NCI-H2107 treated with DMSO at 0.1 percent for 48 hours (cell line): Measurements from ENCODE around the gene MAP2K6.

ENCODE experiments used
- DNase-seq: peaks from one replicate; lab custom pipeline; 2025; ENCODE audit not compliant: unreplicated experiment; lab: John Stamatoyannopoulos, UW

MAP2K6 gene

GRCh38 chr17:69486779-69487637 lies 72.5 kb downstream of the MAP2K6 start:
- DNase-seq, result no peak

GRCh38 chr17:69489313-69489712 lies 74.8 kb downstream of the MAP2K6 start:
- no peak for DNase-seq

- DNase-seq, result no peak
Measured at GRCh38 chr17:69492410-69493071, 78.0 kb downstream of the MAP2K6 start.

GRCh38 chr17:69495787-69496186 lies 81.3 kb downstream of the MAP2K6 start:
- DNase-seq, result no peak

- no peak for DNase-seq
Measured at GRCh38 chr17:69497161-69497560, 82.7 kb downstream of the MAP2K6 start.

DNA sequence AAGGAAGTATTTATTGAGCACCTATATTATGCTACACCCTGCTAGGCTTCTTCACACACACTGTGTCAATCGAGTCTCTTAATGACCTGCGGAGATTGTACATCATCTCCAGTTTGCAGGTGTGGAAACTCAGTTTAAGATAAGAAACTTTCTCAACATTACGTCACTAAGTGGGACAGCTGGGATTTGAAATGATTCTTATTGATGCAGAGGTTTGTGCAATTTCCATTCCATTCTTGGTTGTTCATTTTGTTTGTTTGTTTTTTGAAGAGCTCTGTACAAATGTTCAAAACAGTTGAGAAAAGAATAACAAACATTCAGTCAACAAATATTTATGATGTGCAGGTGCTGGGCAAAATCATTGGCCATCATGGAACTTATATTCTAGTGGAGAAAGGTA lies 84.8 kb downstream of the MAP2K6 start:
- no peak for DNase-seq

DNA sequence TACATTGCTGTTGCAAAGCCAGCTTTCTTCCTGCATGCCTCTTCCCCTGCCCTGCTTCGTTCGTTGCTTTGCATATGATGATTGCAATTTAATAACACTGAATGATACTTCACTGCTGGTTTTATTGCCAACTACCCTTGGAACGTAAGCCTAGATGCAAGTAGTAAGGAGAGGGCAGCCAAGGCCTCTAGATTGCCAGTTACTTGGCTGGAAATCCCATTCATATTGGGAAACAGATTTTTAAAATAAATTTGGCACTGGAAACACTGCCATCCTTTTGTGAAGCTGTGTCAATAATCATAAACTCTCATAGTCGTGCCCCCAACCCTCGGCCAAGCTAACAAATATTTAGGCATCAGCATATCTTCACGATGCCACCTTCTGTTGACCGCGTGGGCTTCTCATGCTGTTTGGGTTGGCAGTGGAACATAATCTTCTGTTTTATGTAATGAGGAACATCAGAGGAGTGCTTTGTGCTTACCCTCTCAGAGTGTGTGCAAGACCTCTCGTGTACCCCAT lies 86.5 kb downstream of the MAP2K6 start:
- DNase-seq, result peak; percentile 22

DNA sequence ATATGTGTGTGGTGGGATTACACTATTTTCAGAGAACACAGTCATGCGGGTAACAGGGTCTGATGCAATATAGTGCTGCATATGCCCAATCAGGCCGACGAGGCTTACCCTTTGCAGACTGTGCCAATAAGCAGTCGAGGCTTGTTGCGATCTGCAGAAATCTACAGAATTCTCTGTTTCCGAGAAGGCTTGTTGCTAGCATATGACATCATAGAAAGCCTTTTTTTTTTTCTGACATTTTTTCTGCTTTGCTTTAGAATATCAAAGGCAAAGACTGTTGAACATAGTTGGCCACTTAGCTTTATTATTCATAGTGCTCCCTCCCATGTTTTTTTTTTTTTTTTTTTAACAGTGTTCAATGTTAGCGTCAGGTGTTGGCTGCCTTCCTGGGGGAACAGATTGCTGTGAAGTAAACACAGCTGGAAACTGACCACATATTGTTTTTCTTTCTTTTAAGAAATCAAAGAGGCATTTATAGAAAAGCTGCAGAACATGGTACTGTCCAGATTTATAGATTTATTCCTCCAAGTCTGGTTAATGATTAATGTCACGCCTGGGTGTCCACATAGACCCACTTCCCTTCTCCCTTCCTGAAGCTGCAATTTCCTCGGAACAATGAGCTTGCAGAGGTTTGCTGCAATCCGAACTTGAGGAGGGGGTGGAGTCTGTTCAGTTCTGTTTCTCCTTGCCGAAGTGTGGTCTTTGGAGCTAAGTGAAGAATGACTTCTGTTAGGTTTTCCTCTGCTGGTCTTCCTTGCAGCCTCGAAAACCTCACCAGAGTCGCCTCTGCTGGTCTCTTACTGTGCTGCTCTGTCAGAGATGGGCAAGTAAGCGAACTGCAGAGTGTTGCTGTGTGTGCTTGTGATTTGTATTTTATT lies 87.3 kb downstream of the MAP2K6 start:
- peak; percentile 86 for DNase-seq

DNA sequence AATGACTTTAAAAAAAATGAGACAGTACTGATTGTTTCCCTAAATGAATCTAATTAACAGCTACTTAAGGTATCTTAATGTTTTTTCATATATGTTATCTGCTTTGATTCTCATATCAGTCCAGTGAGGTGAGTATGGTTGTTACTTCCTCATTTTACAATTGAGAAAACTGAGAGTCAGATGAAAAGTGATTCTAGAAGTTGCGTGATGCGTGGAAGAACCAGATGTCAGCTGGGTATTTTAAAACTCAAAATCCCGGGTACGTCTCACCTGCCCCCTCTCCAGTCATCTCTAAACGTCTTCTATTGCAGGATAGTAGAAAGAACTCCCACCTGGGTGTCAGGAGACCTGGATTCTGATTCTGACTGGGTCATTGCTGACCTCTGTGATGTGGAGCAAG lies 89.2 kb downstream of the MAP2K6 start:
- no peak for DNase-seq

GRCh38 chr17:69505740-69506139 lies 91.2 kb downstream of the MAP2K6 start:
- DNase-seq, result no peak

- no peak for DNase-seq
Measured at GRCh38 chr17:69506489-69506888, 92.0 kb downstream of the MAP2K6 start.

DNA sequence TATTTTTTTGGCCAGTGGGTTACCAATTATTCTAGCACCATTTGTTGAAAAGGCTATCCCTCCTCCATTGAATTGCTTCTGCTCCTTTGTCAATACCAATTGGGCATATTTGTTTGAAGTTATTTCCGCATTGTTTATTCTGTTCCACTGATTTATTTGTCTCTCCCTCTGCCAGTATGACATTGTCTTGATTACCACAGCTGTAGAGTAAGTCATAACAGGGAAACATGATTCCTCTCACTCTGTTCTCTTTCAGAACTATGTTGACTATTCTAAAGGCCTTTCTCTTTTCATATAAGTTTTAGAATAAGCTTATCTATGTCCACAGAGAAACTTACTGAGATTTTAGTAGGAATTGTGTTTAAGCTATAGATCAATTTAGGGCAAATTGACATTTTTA lies 94.3 kb downstream of the MAP2K6 start:
- DNase-seq, result peak; percentile 33

DNA sequence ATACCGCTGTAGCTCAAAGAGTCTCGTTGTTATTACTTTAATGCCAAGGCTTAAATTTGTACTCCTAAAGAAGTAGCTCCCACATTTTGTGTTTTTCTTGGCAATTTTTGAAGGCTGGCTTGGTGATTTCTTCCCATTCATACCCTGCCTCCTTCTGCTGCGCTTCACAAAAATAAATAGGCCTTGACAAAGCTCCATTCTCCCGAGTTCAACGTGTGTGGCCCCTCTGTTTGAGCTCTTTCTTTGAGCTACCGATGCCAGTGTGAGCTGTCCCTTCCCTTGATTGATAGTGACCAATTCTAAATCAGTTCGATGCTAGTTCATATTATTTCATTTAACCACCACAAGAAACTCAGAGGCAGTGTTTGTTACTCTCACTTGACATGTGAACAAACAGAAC lies 96.8 kb downstream of the MAP2K6 start:
- no peak for DNase-seq

- no peak for DNase-seq
Measured at GRCh38 chr17:69512946-69513345, 98.4 kb downstream of the MAP2K6 start.

DNA sequence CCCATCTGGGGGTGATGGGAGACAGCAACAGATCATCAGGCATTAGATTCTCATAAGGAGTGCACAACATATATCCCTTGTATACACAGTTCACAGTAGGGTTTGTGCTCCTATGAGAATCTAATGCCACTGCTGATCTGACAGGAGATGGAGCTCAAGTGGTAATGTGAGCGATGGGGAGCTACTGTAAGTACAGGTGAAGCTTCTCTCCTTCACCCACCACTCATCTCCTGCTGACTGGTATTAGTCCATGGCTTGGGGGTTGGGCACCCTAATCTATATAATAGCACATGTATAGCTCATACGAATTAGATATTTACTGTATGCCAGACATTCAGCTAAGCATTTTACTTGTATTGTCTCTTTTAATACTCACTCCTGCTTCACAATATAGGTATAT lies 101.7 kb downstream of the MAP2K6 start:
- DNase-seq, result no peak

DNA sequence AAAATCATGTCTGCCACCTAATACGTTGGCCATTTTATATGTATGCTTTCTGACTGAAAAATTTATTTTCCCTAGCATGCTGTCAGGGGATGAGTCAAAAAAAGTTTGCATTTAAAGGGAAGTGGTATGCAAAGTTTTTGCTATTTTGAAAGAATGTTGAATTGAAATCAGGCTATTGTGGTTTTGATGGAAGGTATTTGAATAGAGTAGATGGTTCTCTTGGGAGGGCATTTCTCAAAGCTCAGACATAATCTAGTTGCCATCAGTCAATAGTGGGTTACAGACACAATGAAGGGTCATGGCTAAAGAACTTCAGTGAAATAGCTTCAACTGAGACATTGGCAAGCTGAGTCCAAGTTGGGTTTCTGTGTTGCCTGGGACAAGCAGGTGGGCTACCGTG lies 102.4 kb downstream of the MAP2K6 start:
- DNase-seq, result no peak

DNA sequence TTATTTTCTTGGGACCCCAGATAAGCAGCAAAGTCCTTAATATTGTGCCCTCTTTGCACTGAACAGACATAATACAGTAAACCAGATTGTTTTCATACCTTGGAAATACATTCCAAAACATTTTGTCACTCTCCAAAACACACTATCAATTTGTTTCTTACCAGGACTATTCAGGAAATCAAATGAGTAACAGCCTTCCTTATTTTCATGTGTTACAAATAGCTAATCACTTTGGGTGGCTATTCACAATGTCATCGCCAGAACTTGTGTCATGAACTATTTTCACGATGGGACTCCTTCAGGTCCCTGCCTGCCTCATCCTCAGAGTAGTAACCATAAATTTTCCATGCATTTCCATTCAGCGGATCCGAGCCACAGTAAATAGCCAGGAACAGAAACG lies 104.5 kb downstream of the MAP2K6 start:
- DNase-seq, result no peak

DNA sequence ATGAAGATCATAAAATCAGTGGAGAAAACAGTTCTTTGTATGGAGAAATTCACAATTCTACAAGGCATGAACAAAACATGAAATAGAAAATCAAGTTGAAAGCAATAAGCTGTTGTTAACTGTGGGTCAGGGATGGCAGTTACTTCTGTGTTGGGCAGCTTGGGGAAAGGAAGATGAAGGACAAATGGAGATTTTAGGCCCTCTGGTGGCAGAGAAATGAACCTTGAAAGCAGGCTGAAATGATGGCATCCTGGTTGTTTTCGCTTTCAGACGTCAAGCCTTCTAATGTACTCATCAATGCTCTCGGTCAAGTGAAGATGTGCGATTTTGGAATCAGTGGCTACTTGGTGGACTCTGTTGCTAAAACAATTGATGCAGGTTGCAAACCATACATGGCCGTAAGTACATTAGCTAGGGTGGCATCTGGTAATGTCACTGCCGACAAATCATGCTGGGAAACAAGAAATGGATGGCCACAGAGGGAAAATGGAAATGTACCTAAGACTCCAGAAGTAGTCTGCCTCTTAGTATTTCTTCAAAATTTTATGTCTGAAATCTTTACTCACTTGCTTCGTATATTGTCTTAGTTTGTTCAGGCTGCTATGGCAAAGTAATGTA lies 108.9 kb downstream of the MAP2K6 start:
- DNase-seq, result peak; percentile 45

GRCh38 chr17:69524854-69525253 lies 110.4 kb downstream of the MAP2K6 start:
- DNase-seq, result no peak

GRCh38 chr17:69525920-69526841 lies 111.7 kb downstream of the MAP2K6 start:
- DNase-seq, result peak; percentile 46
